Amygdala (tissue), 56 donors: ENCODE measurements around the gene KIZ.

Source experiments
- DNase-seq, 56 donors: peaks; one replicate each; lab custom pipeline; 2025; lab: John Stamatoyannopoulos, UW

The KIZ gene

DNA sequence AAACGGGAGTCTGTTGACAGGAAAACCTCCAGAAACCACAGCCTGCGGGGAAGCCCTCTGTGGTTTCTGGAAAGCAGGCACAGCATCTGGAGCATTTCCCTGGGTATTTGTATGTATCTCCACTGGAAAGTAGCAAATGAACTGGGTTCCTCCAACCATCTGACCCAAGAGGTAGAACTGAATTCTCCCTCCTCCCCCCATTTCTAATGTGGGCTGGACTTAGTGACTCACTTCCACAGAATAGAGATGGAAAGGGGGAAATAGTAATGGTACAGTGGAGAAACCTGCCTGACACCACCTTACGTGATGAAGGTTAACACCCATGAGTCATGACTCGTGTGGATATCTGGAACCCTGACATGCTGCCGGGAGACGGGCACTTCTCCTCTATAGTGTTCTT is 125.4 kb downstream of the KIZ start:
- no peak for DNase-seq

DNA sequence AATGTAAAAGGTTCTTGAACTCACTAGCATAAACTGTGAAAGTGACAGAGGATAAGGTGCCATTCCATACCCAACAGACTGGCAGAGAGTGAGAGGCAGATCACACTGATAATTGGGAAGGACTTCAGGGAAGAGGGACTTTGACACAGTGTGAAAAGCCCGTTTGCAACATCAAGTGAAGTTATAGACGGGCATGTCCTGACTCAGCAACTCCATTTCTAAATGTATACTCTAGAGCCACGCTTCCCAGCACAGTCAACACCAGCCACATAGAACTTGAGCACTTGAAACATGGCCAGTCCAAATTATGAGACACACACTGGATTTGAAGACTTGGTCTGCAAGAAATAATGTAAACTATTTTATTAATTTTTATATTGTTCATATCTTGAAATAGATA is 131.3 kb downstream of the KIZ start:
- no peak for DNase-seq

DNA sequence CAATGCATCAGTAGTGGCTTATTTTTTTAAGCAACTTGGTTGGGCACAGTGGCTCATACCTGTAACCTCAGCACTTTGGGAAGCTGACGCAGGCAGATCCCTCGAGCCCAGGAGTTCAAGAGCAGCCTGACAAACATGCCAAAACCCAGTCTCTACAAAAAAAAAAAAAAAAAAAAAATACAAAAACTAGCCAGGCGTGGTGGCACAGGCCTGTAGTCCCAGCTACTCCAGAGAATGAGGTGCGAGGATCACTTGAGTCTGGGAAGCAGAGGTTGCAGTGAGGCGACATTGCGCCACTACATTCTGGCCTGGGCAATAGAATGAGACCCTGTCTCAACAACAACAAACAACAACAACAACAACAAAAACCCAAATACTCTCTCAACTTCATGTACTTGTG is 132.5 kb downstream of the KIZ start:
- DNase-seq, result no peak

DNA sequence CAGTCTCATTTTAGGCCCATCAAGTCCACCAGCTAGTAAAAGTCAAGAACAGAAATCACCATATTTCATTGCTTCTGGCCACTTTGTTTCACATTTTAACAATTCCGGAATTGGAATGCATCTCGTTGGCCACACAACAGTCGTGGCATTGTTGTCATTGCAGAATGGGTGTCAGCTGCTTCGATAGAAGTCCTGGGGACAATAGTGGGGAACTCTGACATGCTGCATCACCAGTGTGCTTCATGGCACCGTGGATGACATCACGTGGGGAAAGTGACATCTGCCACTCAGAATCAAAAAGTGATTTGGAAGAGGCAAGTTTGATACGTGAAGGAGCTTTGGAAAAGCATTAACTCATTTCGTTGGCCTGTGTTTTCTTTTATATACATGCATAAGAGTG is 133.5 kb downstream of the KIZ start:
- peak in 40 of 56 donors; percentile 4 to 77 (median 38) for DNase-seq

DNA sequence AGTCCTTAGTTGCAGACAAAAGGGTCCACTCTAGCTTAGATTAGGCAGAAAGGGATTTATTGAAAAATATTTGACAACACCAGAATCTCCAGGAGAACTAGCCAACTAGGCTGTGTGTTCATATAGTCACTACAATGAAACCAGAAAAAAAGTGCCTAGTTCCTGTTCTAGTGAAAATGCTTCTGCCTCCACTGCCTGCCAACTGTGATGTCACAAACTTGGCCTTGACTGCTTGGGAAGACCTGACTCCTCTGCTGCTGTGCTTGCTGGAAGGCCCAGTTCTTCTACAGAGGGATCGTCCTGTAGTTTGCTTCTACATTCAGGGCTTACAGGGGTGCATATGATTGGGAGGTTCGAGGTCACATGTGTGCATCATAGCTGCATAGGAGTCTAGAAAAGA is 136.9 kb downstream of the KIZ start:
- DNase-seq, result no peak

DNA sequence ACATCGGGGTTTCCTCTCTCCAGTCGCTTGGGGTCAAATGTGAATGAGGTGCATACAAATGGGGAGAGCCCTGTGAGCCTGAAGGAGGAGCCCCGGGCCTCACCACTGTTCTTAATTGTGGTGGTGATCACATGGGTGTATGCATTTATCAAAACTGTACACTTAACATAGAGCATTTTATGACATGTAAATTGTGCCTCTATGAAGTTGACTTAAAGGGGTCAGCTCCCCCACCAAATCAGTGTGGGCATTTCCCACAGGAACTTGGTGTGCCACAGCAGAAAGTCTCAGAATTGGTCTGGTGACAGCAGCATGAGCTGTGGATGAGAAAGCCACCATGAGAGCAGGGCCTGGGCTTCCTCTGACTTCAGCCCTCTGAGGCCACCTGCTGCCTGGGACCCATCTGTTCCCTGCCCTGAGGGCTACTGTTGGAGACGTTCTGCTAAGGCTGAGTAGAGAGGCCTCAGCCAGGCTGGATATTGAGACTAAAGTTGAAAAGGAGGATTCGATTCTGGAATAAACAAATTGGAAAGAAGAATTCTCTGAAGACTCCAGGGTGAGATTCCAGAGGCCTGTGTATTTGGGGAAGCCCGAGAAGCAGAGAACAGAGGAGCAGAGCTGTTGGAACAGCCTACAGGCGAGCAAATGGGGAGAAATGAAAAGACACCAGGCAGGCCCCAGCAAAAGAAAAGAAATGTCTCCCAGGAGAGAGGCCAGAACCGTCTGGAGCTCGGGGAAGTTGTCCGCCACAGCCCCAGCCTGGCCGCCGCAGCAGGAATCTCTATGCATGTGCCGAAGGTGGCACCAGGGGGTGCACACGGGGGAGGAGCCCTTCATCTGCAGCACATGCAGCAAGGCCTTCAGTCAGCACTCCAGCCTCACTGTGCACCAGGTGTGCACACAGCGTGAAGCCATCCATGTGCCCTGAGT is 139.6 kb downstream of the KIZ start:
- DNase-seq, result no peak

DNA sequence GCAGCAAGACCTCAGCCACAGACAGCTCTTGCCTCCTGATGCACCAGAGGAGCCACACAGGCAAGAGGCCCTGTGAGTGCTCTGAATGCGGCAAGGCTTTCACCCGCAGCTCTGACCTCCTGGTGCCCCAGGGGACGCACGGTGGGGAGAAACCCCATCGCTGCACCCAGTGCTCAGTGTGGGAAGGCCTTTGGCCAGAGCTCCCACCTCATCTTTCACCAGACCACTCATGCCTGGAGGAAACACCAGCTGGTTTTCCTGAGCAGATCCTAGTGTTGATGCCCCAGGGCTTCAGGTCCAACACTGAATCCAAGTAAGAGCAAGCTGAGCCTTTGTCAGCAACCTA is 140.3 kb downstream of the KIZ start:
- DNase-seq, result no peak

DNA sequence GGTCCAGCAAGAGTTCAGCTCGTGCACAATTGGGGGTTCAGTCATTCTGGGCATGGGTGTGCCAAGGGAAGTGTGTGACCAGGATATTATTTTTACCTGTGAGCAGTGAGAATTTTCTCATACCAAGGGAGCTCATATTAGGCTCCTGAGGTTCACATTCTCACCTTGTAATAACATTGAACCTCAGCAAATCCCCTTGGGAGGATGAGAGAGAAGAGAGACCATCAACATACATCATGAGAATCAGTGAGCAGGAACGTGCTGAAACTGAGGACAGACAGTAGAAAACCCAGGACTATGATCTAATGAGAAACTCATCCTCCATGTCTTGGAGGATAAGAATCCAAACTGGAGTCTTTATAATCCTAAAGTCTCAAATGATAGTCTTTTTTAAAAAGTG is 143.9 kb downstream of the KIZ start:
- no peak for DNase-seq

DNA sequence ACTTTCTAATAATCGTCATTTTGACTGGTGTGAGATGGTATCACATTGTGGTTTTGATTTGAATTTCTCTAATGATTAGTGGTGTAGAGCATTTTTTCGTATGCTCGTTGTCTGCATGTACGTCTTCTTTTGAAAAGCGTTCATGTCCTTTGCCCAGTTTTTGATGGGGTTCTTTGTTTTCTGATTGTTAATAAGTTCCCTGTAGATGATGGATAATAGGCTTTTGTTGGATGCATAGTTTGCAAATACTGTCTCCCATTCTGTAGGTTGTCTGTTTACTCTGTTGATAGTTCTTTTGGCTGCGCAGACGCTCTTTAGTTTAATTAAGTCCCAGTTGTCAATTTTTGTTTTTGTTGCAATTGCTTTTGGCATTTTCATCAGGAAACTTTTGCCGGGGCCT is 144.9 kb downstream of the KIZ start:
- DNase-seq, result no peak

DNA sequence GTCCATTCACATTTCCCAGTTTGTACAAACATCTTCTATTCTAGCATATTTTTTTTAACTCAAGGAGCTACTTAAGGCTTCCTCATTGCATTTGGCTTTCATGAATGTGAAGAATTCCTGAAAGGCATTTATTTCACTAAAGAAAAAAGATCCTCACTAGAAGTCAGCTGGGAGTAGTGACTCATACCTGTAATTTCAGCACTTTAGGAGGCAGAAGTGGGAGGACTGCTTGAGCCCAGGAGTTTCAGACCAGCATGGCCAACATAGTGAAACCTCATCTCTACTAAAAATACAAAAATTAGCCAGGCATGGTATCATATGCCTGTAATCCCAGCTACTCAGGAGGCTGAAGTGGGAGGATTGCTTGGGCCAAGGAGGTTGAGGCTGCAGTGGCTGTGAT is 146.4 kb downstream of the KIZ start:
- DNase-seq, result no peak

DNA sequence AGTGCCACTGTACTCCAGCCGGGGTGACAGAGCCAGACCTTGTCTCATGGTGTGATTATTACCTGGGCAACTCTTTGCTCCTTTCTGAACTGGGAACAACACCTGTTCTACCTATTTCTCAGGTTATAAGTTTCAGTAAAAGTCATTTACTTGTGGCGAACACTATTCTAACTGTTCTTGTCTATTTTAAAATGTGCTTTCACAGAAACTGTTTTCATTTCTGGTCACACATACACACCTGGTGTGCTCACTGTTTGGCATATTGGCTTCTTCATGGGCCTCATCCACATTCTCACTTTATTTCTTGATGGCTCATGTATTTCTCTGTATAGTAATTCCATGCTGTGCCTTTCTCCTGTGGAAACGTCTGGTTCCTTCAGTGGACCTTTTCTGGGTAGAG is 146.8 kb downstream of the KIZ start:
- DNase-seq, result no peak

DNA sequence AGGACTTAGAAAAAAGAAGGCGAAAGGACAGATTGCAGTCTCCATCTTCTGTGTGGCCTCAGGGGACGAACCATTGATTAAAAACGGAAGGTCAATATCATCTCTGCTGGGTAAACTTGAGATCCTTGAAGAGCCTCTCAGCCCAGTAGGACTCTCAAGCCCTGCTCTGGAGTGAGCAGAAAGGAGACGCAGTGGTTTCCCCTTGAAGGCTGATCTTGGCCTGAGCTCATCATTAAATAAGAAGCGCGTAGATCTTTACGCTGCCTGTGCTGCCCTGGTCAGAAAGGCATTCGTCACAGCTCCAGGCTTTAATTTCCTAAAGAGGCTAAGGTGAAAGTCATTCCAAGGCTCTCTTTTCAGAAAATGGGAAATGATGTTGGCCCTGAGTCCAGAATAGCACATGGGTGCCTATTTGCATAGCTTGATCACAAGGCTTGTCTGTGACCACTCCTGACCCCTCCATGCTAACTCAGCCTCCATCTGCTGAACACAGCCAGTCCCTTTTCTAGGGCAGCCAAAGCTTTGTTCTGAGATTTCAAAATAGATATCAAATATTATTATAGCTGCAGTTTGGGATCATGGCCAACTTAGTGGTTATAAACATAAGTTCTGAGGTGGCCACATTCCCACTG is 148.0 kb downstream of the KIZ start:
- no peak for DNase-seq

DNA sequence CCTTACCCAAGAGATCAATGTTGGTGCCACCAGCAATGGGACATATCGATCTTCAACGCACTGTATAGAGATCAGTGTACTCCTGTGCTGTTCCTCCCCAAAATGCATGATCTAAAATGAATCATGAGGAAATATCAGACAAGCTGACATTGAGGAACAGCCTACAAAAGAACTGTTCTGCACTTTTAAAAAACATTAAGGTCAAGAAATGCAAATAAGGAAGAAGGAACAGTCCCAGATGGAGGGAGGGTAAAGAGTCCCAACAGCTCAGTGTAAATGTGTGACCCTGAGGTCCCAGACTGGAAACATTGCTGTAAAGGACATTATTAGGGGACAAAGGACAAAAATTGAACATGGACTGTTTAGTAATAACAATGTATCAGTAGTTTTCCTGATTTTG is 152.9 kb downstream of the KIZ start:
- no peak for DNase-seq

DNA sequence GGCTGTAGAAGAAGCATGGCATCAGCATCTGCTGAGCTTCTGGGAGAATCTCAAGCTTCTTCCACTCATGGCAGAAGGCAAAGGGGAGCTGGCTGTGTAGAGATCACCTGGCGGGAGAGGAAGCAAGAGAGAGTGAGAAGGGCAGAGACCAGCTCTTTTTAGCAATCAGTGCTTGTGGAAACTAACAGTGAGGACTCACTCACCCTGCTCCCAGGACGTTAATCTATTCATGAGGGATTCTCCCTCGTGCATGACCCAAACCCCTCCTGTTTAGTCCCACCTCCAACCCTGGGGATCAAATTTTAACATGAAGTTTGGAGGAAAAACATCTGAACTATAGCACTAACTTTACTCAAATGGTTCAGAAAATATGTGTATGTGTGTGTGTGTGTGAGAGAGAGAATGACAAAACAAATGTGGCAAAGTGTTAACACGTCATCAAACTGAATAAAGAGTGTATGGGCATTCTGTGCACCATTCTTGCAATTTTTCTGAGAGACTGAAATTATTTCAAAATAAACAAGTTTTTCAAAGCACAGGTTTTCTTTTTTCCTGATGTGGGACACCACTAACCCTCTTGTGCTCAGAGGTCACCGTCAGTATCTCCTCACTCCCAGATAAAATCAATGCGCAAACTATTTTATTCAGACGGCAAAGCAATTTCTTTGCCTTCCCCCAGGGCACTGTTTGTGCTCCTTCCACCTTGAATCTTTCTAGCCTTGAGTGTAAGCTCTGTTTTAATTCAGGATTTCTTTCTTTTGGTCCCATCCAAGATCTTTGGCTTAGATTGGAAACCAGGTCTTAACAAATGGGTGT is 154.0 kb downstream of the KIZ start:
- no peak for DNase-seq

DNA sequence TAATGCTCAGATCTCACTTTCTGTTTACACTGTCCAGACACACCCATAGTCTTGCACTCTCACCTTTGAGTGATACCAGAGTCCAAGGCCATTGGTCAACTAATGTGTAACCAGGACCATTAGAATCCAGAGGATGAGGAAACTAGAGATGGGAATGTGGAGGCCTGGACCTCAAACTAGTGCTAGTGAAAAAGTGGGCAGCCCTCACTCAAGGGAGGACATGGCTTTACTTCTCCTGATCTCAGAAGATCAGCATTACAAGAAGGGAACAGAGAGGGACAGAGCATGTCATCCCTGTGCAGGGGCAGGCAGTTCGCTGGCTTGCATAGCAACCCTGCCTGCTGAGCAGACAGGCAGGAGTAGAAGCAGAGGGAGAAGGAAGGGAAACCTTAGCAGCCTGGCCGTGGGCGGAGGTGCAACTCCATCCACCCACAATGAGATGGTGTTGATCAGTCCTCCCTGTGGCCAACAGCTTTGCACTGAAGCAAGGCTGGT is 154.7 kb downstream of the KIZ start:
- peak in 6 of 56 donors; percentile 0 to 17 (median 8) for DNase-seq

DNA sequence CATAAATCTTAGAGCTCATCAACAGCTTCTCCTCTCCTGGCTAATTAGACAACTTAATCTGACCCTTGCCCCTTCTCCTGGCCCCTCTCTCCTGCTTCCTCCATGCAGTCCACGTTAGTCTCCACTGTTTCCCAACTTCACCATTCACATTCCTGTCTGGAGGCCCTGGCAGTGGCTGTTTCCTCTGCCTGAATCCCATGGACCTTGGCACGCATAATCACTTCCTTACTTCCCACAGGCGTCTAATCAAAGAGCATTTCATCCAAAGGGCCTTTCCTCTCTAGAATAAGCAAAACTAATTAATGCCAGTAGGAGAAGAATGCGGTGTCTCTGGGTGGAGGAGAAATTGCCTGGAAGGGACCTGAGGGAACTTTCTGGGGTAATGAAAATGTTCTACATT is 160.9 kb downstream of the KIZ start:
- no peak for DNase-seq

DNA sequence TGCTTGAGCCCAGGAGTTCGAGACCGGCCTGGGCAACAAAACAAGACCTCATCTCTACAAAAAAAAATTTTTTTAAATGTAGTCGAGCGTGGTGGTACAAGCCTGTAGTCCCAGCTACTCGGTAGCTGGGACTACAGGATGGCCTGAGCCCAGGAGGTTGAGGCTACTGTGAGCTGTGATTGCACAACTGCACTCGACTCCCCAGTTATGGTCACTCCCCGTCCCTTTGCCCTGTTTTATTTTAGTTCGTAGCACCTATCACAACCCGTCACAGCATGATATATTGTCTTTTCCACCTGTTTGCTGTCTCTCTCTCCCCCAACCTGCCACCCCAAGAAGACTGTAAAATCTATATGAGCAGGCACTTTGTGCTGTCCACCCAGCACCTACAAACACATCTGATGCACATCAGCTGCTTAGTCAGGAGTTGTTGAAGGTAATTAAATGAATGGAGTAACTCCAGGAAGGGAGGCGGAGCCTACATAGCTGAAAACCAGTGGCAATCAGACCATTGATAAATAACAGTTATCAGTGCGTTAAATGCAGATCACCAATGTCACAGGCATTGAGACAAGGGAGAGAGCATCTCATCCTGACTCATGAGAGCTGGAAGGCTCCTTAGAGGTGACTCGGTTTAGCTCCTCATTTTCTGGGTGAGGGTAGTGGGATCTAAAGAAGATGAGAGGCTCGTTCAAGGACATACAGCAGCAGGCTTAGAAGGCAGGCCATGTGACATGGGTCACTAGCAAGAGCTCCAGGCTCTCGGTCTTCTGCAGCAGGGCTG is 162.9 kb downstream of the KIZ start:
- DNase-seq, result no peak

DNA sequence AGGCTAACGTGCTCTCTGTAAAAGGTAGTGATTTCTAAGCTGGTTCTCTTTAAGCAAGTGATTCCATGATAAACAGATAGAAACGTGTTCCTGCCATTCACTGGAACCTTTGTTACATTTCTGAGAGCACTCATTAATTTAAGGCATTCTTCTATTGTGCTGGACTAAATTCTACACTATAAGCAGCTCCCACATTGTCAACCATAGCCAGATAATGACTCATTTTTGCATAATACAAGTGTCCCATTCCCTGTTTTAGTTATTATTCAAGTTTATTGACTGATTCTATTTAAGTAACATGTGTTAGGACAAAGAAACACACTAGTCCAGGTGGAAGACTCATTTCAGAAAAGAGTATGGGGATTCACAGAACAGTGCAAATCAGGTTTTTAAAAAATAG is 163.8 kb downstream of the KIZ start:
- no peak for DNase-seq

DNA sequence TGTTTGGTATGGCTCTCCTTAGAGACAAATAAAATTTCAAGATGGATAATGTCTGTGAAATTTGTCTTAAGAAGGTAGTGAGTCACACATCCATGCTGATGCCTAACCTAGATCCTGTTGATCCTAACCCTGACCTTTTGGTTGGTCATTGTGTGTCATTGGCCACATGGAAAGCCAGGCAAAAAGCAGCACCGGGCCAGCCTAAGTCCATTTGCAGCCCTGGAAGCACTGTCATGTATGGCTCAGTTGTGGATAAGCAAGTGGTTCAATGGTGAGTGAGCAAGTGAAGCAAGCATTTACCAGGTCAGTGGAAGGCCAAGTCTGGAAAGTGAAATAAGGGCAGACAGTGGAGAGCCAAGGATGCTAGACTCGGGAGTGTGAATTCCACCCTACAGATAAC is 165.1 kb downstream of the KIZ start:
- DNase-seq, result no peak

DNA sequence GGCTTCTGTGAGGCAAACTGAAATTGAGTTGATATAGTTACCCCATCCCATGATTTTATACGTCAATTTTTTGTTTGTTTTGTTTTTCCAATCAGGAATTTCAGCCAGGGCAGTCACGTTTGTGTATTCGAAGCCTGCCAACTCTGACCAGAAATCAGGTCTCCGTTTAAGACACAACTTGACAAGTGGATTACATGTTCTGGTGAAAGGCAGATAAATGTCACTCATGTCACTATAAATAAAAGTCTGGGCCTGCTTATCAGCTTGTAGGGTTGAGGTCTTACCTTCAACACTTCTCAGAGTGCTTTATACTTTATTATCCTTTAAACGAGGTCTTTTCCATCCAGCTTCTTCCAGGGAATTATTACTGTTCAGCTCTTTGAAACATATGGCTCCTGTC is 168.9 kb downstream of the KIZ start:
- no peak for DNase-seq
